ENCODE measurements around the gene RAD9A.
"Not testable (repeated sequence)": the region's sequence is repeated elsewhere in the genome, so short reads cannot be mapped to it uniquely, and the experiment has no call there.

The RAD9A gene

DNA sequence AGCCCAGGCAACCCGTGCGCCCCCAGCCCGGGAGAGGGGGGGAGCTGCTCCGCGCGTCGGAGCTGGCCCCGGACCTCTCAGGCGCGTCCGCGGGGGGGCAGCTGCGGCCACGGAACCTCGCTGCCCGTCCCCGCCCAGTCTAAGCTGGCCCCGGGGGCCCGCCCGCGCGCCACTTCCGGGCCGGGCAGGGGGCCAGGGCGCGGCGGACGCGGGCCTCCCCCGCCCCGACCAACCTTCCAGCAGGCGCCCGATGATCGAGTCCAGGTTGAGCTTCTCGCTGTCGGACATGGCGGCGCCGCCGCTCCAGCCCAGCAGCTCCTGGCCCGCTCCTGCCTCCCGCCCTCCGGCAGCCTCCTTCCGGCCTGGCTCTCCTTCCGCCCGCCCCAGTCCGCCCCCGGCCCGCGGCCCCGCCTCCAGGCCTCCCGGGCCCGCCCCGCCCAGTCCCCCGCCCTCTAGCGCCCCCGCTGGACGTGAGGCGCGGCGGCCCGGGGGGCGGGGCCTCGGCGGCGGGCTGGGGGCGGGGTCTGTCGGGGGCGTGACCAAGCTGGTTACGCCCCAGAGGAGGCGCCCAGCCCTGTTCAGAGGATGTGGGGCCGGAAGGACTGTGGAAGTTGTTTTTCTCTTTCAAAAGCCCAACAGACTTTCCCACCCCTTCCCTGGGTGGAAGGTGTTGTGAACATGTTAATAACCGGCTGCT, 9.9 kb downstream of the RAD9A start, which contains the start of gene PPP1CA:
Gene PPP1CA, minus strand, starts transcription at position 364 of the 697 bp plus-strand sequence. Its CDS starts 76 bp downstream, at position 288.
- Histone ChIP-seq H3K4me3 (ENCODE audit: low read depth, low read length) (peak within 1 kb of the TSS; percentile 91), H3K9ac (ENCODE audit: low read depth, low read length) (peak within 1 kb of the TSS; percentile 71), H3K27me3 (ENCODE audit: control insufficient read depth, insufficient read depth, low read length) (no peaks in the 10 kb centered on the region), H3K27ac (ENCODE audit: low read depth, low read length) (peak within 1 kb of the TSS; percentile 90), H3K36me3 (ENCODE audit: control insufficient read depth, insufficient read depth, low read length) (peaks cover 33% of the 10 kb centered on the region), H3K4me1 (ENCODE audit: control insufficient read depth, insufficient read depth, low read length) (peaks cover 9% of the 10 kb centered on the region; the same call in 1 of the 2 replicates), H3K9me3 (ENCODE audit: control insufficient read depth, insufficient read depth, low read length) (no peaks in the 10 kb centered on the region)

DNA sequence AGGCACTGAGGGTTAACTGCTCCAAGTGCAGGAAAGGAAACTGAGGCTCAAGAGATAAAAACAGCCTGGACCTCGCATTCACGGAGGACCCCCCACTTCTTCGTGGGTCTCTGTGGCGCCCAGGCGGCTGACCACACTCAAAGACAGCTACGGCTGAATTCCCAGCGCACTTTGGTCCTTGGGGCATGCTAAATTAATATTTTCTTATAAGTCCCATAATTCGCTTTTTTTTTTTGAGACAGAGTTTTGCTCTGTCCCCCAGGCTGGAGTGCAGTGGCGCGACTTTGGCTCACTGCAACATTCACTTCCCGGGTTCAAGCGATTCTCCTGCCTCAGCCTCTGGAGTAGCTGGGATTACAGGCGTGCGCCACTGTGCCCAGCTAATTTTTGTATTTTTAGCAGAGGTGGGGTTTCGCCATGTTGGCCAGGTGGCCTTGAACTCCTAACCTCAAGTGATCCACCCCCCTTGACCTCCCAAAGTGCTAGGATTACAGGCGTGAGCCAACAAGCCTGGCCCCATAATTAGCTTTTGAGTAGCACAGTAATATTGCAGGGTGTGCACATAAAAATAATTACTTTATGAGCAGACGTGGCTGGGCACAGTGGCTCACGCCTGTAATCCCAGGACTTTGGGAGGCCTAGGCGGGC, 10.5 kb downstream of the RAD9A start:
- Histone ChIP-seq H3K4me3 (ENCODE audit: low read depth, low read length) (peak overlapping the region; percentile 38; the same call in 1 of the 2 replicates), H3K27ac (ENCODE audit: low read depth, low read length) (peak overlapping the region; percentile 88), H3K36me3 (ENCODE audit: control insufficient read depth, insufficient read depth, low read length) (peaks cover 30% of the 10 kb centered on the region)
- H3K9me3 ChIP-seq (ENCODE audit: control insufficient read depth, insufficient read depth, low read length); H3K4me1 ChIP-seq (ENCODE audit: control insufficient read depth, insufficient read depth, low read length); H3K27me3 ChIP-seq (ENCODE audit: control insufficient read depth, insufficient read depth, low read length); H3K9ac ChIP-seq (ENCODE audit: low read depth, low read length): not testable (repeated sequence)

DNA sequence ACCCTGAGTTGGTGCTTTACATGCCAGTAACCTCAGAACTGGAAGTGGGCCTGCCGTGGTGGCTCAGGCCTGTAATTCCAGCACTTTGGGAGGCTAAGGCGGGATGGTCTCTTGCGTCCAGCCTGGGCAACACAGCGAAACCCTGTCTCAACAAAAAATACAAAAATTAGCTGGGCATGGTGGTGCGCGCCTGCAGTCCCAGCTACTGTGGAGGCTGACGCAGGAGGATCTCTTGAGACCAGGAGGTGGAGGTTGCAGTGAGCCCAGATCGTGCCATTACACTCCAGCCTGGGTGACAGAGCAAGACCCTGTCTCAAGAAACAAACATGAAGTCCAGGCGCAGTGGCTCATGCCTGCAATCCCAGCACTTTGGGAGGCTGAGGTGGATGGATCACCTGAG, 11.3 kb downstream of the RAD9A start:
- H3K27ac ChIP-seq (ENCODE audit: low read depth, low read length); H3K27me3 ChIP-seq (ENCODE audit: control insufficient read depth, insufficient read depth, low read length); H3K9me3 ChIP-seq (ENCODE audit: control insufficient read depth, insufficient read depth, low read length); H3K4me1 ChIP-seq (ENCODE audit: control insufficient read depth, insufficient read depth, low read length); H3K9ac ChIP-seq (ENCODE audit: low read depth, low read length); H3K4me3 ChIP-seq (ENCODE audit: low read depth, low read length): not testable (repeated sequence)
- peaks cover 23% of the 10 kb centered on the region for H3K36me3 ChIP-seq (ENCODE audit: control insufficient read depth, insufficient read depth, low read length)

DNA sequence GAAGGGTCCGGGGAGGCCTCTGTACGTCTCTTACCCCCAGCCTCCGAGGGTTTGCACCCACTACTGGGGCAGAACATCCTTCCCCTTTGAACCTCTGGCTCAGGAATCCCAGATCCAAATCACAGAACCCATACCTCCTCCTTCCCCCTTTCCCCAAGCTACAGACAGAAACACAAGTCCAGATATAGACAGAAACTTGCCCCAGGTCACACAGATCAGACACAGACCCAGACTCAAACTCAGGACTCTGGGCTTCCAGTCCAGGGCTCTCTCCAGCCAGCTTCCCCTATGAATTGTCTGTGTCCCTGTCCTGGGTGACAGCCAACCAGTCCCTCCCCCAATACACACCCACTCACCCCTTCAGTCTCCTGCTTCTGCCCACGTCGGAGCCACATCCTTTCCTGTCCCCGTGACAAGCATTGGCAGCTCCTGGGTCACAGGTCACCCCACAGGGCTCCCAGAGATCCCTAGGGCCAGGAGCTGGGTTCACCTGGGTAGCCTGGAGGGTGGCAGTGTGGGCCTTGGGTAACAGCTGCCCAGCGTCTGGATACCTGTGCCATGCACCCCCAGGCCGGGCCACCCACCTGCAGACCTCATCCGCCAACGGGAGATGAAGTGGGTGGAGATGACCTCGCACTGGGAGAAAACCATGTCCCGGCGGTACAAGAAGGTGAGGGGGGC, 12.9 kb downstream of the RAD9A start:
- Histone ChIP-seq H3K27ac (ENCODE audit: low read depth, low read length) (no peak overlapping the region), H3K9ac (ENCODE audit: low read depth, low read length) (no peak overlapping the region), H3K4me1 (ENCODE audit: control insufficient read depth, insufficient read depth, low read length) (peaks cover 10% of the 10 kb centered on the region), H3K4me3 (ENCODE audit: low read depth, low read length) (no peak overlapping the region), H3K27me3 (ENCODE audit: control insufficient read depth, insufficient read depth, low read length) (no peaks in the 10 kb centered on the region), H3K9me3 (ENCODE audit: control insufficient read depth, insufficient read depth, low read length) (no peaks in the 10 kb centered on the region), H3K36me3 (ENCODE audit: control insufficient read depth, insufficient read depth, low read length) (peaks cover 7% of the 10 kb centered on the region)

DNA sequence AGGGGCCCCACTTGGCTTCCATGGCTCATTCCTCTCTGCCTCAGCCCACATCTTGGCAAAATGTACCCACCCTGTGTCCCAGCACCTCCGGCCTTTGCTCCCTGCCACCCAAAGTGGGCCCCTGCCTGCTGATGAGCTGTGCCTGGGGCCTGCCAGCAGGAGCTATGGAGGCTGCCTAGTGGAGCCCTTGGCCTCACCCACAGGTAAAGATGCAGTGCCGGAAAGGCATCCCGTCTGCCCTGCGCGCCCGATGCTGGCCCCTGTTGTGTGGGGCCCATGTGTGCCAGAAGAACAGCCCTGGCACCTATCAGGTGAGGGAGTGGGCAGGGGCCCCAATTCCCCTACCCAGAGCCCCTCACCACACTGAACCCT, 13.4 kb downstream of the RAD9A start:
- H3K36me3 ChIP-seq (ENCODE audit: control insufficient read depth, insufficient read depth, low read length) = peaks cover 4% of the 10 kb centered on the region; the same call in 1 of the 2 replicates
- no peak overlapping the region for H3K4me3 ChIP-seq (ENCODE audit: low read depth, low read length)
- no peak overlapping the region for H3K9ac ChIP-seq (ENCODE audit: low read depth, low read length)
- H3K27ac ChIP-seq (ENCODE audit: low read depth, low read length) = no peak overlapping the region
- no peaks in the 10 kb centered on the region for H3K27me3 ChIP-seq (ENCODE audit: control insufficient read depth, insufficient read depth, low read length)
- H3K4me1 ChIP-seq (ENCODE audit: control insufficient read depth, insufficient read depth, low read length) = peaks cover 15% of the 10 kb centered on the region
- H3K9me3 ChIP-seq (ENCODE audit: control insufficient read depth, insufficient read depth, low read length) = no peaks in the 10 kb centered on the region

DNA sequence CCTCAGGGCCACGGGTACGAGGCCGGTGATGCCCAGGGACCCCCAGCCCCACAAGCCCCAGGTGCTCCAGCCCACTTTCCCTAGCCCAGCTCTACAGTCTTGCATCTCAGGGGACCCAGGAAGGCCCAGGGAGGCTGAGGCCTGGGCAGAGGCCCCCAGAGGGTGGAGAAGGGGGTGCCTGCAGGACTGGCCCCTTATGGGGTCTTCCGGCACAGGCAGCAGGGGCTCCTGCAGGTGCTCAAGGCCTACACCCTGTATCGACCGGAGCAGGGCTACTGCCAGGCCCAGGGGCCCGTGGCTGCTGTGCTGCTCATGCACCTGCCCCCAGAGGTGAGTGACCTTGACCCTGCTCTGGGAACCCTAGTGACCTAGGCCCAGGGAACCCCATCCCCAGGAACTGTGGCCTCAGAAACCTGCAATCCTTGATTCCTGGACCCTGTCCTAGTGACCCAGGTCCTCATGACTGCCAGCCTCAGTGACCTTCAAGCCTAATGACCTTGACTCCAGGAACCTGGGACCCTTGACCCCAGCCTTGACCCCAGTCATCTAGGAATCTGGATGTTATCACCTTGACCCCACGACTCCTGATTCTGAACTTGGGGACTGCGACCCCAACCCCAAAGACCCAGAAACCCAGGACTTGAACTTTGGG, 14.0 kb downstream of the RAD9A start:
- Histone ChIP-seq H3K4me3 (ENCODE audit: low read depth, low read length) (no peak overlapping the region), H3K27me3 (ENCODE audit: control insufficient read depth, insufficient read depth, low read length) (no peaks in the 10 kb centered on the region), H3K27ac (ENCODE audit: low read depth, low read length) (no peak overlapping the region), H3K36me3 (ENCODE audit: control insufficient read depth, insufficient read depth, low read length) (no peaks in the 10 kb centered on the region), H3K9ac (ENCODE audit: low read depth, low read length) (no peak overlapping the region), H3K4me1 (ENCODE audit: control insufficient read depth, insufficient read depth, low read length) (peaks cover 13% of the 10 kb centered on the region), H3K9me3 (ENCODE audit: control insufficient read depth, insufficient read depth, low read length) (no peaks in the 10 kb centered on the region)

DNA sequence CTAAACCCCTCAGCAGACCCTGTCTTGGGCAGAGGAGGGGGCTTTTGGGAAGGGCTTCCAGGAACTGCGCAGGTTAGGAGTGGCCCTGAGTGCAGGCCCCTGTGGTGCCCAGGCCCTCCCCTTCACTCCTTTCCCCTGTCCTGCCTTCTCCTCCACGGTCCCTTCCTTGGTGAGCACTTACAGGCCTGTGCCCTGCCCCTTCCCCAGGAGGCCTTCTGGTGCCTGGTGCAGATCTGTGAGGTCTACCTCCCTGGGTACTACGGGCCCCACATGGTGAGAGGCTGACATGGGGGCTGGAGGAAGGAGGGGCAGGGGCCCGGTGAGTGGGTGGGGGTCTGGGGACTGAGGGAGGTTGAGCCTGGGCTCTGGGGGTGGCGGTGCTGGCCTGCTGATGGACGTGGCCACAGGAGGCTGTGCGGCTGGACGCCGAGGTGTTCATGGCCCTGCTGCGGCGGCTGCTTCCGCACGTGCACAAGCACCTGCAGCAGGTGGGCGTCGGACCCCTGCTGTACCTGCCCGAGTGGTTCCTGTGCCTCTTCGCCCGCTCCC, 14.7 kb downstream of the RAD9A start:
- H3K4me3 ChIP-seq (ENCODE audit: low read depth, low read length) = no peak overlapping the region
- H3K4me1 ChIP-seq (ENCODE audit: control insufficient read depth, insufficient read depth, low read length) = peaks cover 12% of the 10 kb centered on the region
- H3K9me3 ChIP-seq (ENCODE audit: control insufficient read depth, insufficient read depth, low read length) = no peaks in the 10 kb centered on the region
- H3K27me3 ChIP-seq (ENCODE audit: control insufficient read depth, insufficient read depth, low read length) = no peaks in the 10 kb centered on the region
- no peak overlapping the region for H3K27ac ChIP-seq (ENCODE audit: low read depth, low read length)
- no peaks in the 10 kb centered on the region for H3K36me3 ChIP-seq (ENCODE audit: control insufficient read depth, insufficient read depth, low read length)
- H3K9ac ChIP-seq (ENCODE audit: low read depth, low read length) = no peak overlapping the region

DNA sequence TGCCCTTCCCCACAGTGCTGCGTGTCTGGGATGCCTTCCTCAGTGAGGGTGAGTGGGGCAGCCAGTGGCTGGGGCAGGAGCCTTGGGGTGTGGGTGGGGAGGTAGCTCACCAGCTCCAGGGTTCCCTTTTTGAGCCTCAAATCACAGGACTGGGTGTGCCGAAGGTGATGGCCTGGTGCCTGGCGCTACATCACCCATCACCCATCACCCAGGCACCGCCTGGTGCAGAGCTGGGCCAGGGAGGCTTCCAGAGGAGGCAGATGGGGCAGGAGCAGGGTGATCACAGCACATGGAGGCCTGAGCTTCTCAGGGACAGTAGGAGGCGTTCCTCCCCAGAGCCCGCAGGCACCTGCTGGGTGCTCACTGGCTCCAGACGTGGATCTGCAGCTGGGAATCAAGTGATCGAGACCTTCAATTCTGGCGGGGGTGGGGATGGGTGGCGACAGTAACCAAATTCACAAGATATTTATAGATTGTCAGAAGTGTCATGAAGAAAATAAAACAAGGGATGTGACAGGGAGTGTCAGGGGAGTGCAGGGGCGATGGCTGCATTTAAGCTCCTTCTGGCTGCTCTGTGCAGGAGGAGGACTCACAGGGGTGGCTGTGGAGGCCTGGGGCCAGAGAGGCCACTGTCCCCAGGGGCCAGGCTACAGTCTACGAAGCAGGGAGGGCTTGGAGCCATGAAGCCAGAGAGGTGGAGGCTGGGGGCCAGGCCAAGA, 15.3 kb downstream of the RAD9A start:
- Histone ChIP-seq H3K27me3 (ENCODE audit: control insufficient read depth, insufficient read depth, low read length) (no peaks in the 10 kb centered on the region; the same call in 1 of the 2 replicates), H3K4me3 (ENCODE audit: low read depth, low read length) (no peak overlapping the region), H3K4me1 (ENCODE audit: control insufficient read depth, insufficient read depth, low read length) (peaks cover 10% of the 10 kb centered on the region), H3K36me3 (ENCODE audit: control insufficient read depth, insufficient read depth, low read length) (no peaks in the 10 kb centered on the region), H3K9ac (ENCODE audit: low read depth, low read length) (no peak overlapping the region), H3K27ac (ENCODE audit: low read depth, low read length) (no peak overlapping the region), H3K9me3 (ENCODE audit: control insufficient read depth, insufficient read depth, low read length) (no peaks in the 10 kb centered on the region)

DNA sequence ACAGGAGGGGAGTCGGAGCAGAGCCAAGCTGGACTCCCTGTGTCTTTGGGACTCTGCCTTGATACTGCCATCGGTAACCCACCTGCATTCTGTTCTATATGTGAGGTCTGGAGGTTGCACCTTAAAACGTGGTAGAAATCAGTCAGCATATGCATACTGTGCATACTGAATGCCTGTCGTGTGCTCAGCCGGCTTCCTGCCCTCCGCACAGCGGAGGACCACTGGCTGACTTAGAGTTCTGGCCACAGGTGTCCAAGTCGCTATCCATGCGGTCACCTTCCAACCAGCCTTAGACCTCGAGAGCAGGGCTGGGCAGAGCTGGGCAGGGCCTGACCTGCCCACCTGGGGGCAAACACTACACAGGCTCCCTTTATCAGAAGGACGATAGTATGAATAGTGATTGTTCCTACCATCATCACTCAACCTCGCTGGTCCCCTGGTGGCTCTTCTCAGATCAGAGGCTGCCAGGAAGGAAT, 15.9 kb downstream of the RAD9A start:
- Histone ChIP-seq H3K27ac (ENCODE audit: low read depth, low read length) (no peak overlapping the region), H3K36me3 (ENCODE audit: control insufficient read depth, insufficient read depth, low read length) (no peaks in the 10 kb centered on the region), H3K9ac (ENCODE audit: low read depth, low read length) (no peak overlapping the region), H3K9me3 (ENCODE audit: control insufficient read depth, insufficient read depth, low read length) (no peaks in the 10 kb centered on the region), H3K4me3 (ENCODE audit: low read depth, low read length) (no peak overlapping the region), H3K27me3 (ENCODE audit: control insufficient read depth, insufficient read depth, low read length) (no peaks in the 10 kb centered on the region; the same call in 1 of the 2 replicates), H3K4me1 (ENCODE audit: control insufficient read depth, insufficient read depth, low read length) (peaks cover 9% of the 10 kb centered on the region)

Measured in HUES48 (cell line).